ENCODE results near the gene GNG2.

Gene GNG2

GRCh38 chr14:51917193-51917592 is 56.8 kb downstream of the GNG2 start:
- H3K27ac ChIP-seq: no peak overlapping the region
- TF ChIP-seq, protein P1, sequence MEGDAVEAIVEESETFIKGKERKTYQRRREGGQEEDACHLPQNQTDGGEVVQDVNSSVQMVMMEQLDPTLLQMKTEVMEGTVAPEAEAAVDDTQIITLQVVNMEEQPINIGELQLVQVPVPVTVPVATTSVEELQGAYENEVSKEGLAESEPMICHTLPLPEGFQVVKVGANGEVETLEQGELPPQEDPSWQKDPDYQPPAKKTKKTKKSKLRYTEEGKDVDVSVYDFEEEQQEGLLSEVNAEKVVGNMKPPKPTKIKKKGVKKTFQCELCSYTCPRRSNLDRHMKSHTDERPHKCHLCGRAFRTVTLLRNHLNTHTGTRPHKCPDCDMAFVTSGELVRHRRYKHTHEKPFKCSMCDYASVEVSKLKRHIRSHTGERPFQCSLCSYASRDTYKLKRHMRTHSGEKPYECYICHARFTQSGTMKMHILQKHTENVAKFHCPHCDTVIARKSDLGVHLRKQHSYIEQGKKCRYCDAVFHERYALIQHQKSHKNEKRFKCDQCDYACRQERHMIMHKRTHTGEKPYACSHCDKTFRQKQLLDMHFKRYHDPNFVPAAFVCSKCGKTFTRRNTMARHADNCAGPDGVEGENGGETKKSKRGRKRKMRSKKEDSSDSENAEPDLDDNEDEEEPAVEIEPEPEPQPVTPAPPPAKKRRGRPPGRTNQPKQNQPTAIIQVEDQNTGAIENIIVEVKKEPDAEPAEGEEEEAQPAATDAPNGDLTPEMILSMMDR (conservative IDR thresholded peaks at IDR 0.05): no peak

DNA sequence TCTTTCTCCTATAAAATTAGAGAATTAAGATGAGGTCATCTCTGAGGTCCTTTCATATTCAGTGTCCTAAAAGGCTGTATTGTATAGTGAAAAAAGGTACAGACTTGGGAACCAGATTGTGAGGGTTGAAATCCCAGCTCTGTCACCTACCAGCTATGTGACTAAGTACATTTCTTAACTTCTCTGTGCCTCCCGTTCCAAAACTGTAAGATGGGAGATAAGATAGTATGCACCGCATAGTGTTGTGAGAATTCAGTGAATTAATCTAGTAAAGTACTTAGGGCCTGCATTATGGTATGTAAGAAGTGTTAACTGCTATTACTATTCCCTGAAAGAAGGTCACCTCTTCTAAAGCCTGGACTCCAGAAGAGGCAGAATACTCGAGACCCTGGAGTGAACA is 60.6 kb downstream of the GNG2 start:
- no peak overlapping the region for H3K27ac ChIP-seq
- TF ChIP-seq, protein P1 (conservative IDR thresholded peaks at IDR 0.05): no peak

GRCh38 chr14:51922624-51923023 is 62.2 kb downstream of the GNG2 start:
- TF ChIP-seq, protein P1 (conservative IDR thresholded peaks at IDR 0.05): no peak
- H3K27ac ChIP-seq: no peak overlapping the region

- TF ChIP-seq, protein P1 (conservative IDR thresholded peaks at IDR 0.05): no peak
- no peak overlapping the region for H3K27ac ChIP-seq
Observed at GRCh38 chr14:51924600-51924999, 64.2 kb downstream of the GNG2 start.

- TF ChIP-seq, protein P1 (conservative IDR thresholded peaks at IDR 0.05): no peak
- H3K27ac ChIP-seq: no peak overlapping the region
Observed at GRCh38 chr14:51925980-51926379, 65.6 kb downstream of the GNG2 start.

GRCh38 chr14:51926449-51926848 is 66.0 kb downstream of the GNG2 start:
- TF ChIP-seq, protein P1 (conservative IDR thresholded peaks at IDR 0.05): no peak
- H3K27ac ChIP-seq: no peak overlapping the region

DNA sequence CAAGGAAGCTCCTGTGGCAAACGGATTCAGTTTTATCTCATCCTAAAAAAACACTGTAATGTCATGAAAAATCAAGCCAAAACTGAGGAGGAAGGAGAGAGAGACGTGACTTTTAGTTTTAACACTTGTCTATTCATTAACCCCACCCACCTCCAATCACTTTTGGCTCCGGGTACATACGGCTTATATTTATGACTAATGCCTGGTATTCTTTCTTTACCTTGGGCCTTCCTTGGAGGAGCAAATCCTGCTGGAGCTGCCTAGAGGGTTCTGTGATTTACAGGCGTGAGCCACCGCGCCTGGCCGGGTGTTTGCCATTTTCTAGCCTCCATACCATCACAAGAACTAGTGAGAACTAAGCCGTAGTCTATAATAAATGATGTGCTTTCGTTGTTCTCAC is 68.2 kb downstream of the GNG2 start:
- TF ChIP-seq, protein P1 (conservative IDR thresholded peaks at IDR 0.05): no peak
- no peak overlapping the region for H3K27ac ChIP-seq

- TF ChIP-seq, protein P1 (conservative IDR thresholded peaks at IDR 0.05): no peak
- peak overlapping the region; percentile 44 for H3K27ac ChIP-seq
Observed at GRCh38 chr14:51929166-51929565, 68.8 kb downstream of the GNG2 start.

Data from VCaP (cell line).